Fibroblast of lung (primary cell): ENCODE data around the gene ERICH6. TPM values are rescaled to one million over a fixed set of nuclear protein-coding genes. Genes with fewer than 3 reads are reported as not detected.

Source experiments
- DNase-seq, 2 donors: peaks; one replicate each; pipeline versions ENCODE4 v3.0.0 to v3.0.0-alpha.2; 2010; ENCODE audit warnings: low read depth in 2 of 2
- H2AFZ ChIP-seq: 2 replicates; pipeline ENCODE4 v1.5.1; 2012; ENCODE audit warnings: low read length, control low read depth, inconsistent platforms
- H3K27ac ChIP-seq: 2 replicates; pipeline ENCODE4 v1.5.1; 2011; ENCODE audit warnings: low read length, control low read depth; ENCODE audit not compliant: insufficient read depth
- H3K27me3 ChIP-seq: 2 replicates; pipeline ENCODE4 v1.5.1; 2011; ENCODE audit warnings: mild to moderate bottlenecking, low read length; ENCODE audit not compliant: control insufficient read depth, insufficient read depth
- H3K36me3 ChIP-seq: 2 replicates; pipeline ENCODE4 v1.5.1; 2011; ENCODE audit warnings: low read length; ENCODE audit not compliant: control insufficient read depth, insufficient read depth
- H3K4me1 ChIP-seq: 2 replicates; pipeline ENCODE4 v1.5.1; 2011; ENCODE audit warnings: low read length; ENCODE audit not compliant: control insufficient read depth, insufficient read depth; ENCODE audit errors: extremely low read depth
- H3K4me2 ChIP-seq: 2 replicates; pipeline ENCODE4 v1.5.1; 2011; ENCODE audit warnings: low read length, control low read depth; ENCODE audit not compliant: insufficient read depth; ENCODE audit errors: extremely low read depth
- H3K4me3 ChIP-seq, 4 experiments: fragments of 200-600 bp in 1 of 4; sonication (generic) in 1 of 4; replicated peaks in 1 of 4; 2 replicates each; pipeline ENCODE4 v1.5.1; 2011 to 2016; ENCODE audit warnings: low read length in 4 of 4, low read depth in 3 of 4, mild to moderate bottlenecking in 3 of 4, control low read depth in 2 of 4, inconsistent platforms in 1 of 4, mixed read lengths in 1 of 4; ENCODE audit not compliant: insufficient read depth in 1 of 4; ENCODE audit errors: control extremely low read depth in 1 of 4
- H3K79me2 ChIP-seq: 2 replicates; pipeline ENCODE4 v1.5.1; 2012; ENCODE audit warnings: mild to moderate bottlenecking, low read length, inconsistent platforms; ENCODE audit not compliant: control insufficient read depth, insufficient read depth
- H3K9ac ChIP-seq: 2 replicates; pipeline ENCODE4 v1.5.1; 2011; ENCODE audit warnings: mild to moderate bottlenecking, low read length, control low read depth; ENCODE audit not compliant: insufficient read depth
- H3K9me3 ChIP-seq: 2 replicates; pipeline ENCODE4 v1.5.1; 2012; ENCODE audit warnings: low read depth, low read length; ENCODE audit not compliant: control insufficient read depth, insufficient read depth
- H4K20me1 ChIP-seq: 2 replicates; pipeline ENCODE4 v1.5.1; 2011; ENCODE audit warnings: low read length; ENCODE audit not compliant: control insufficient read depth, insufficient read depth; ENCODE audit errors: extremely low read depth
- CTCF ChIP-seq, 2 donors: IDR thresholded peaks in 1 of 2; conservative IDR thresholded peaks in 1 of 2; 1 replicate in 1 of 2; 2 replicates in 1 of 2; pipeline ENCODE4 v1.5.1; 2011 to 2012; ENCODE audit warnings: low read length in 2 of 2, control low read depth in 1 of 2, inconsistent platforms in 1 of 2, low read depth in 1 of 2, mild to moderate bottlenecking in 1 of 2
- EZH2 ChIP-seq: IDR thresholded peaks from 2 replicates; pipeline ENCODE4 v1.5.1; 2012; ENCODE audit warnings: low read length, control low read depth, mild to moderate bottlenecking; ENCODE audit errors: missing control alignments
- polyA plus RNA-seq, 2 donors: library from polyadenylated mRNA; depleted of rRNA in 1 of 2; stranded (reverse) in 1 of 2; unstranded in 1 of 2; fragments of >200 nt; gene quantifications; 2 replicates each; pipeline ENCODE4 v1.2.1, GENCODE V29; 2011 to 2012; ENCODE audit warnings: missing spikeins in 1 of 2
- total RNA-seq: library from RNA; depleted of rRNA; stranded (reverse); fragments of >200 nt; gene quantifications from 2 replicates; pipeline ENCODE4 v1.2.1, GENCODE V29; 2014

ERICH6 gene
- total and polyA plus RNA-seq, 2 donors (not counting 1 experiment from before 2014, with no cell fraction given): under 0.01 TPM; not detected in 1

GRCh38 chr3:150656316-150656715 is 47.4 kb downstream of the ERICH6 start:
- no peaks in the 10 kb centered on the region for H3K36me3 ChIP-seq
- no peak overlapping the region for H3K9ac ChIP-seq
- no peaks in the 10 kb centered on the region for H3K79me2 ChIP-seq
- no peak overlapping the region for H3K4me3 ChIP-seq
- no peaks in the 10 kb centered on the region for H3K4me1 ChIP-seq
- no peak overlapping the region for H3K4me2 ChIP-seq
- no peak for TF ChIP-seq CTCF (conservative IDR thresholded peaks at IDR 0.05 in 1 of 2, IDR thresholded peaks at IDR 0.05 in 1 of 2; ENCODE audit: low read depth in 1 of 2, low read length in 2 of 2)
- no peak for TF ChIP-seq EZH2
- H4K20me1 ChIP-seq: no peaks in the 10 kb centered on the region
- no peak overlapping the region for H3K27ac ChIP-seq
- no peak overlapping the region for H2AFZ ChIP-seq
- H3K9me3 ChIP-seq: no peaks in the 10 kb centered on the region
- no peaks in the 10 kb centered on the region for H3K27me3 ChIP-seq
- DNase-seq: no peak

GRCh38 chr3:150653110-150653561 is 50.6 kb downstream of the ERICH6 start:
- no peak for DNase-seq
- TF ChIP-seq CTCF (conservative IDR thresholded peaks at IDR 0.05 in 1 of 2, IDR thresholded peaks at IDR 0.05 in 1 of 2; ENCODE audit: low read depth in 1 of 2, low read length in 2 of 2) (no peak), EZH2 (no peak)
- H2AFZ ChIP-seq: no peak overlapping the region
- H3K27ac ChIP-seq: no peak overlapping the region
- H3K9ac ChIP-seq: no peak overlapping the region
- H3K4me3 ChIP-seq: no peak overlapping the region
- H3K79me2 ChIP-seq: no peaks in the 10 kb centered on the region
- H3K4me2 ChIP-seq: no peak overlapping the region
- H3K4me1 ChIP-seq: no peaks in the 10 kb centered on the region
- no peaks in the 10 kb centered on the region for H3K36me3 ChIP-seq
- H3K9me3 ChIP-seq: no peaks in the 10 kb centered on the region
- no peaks in the 10 kb centered on the region for H4K20me1 ChIP-seq
- H3K27me3 ChIP-seq: no peaks in the 10 kb centered on the region

GRCh38 chr3:150640256-150640655 is 63.5 kb downstream of the ERICH6 start:
- Histone ChIP-seq H3K4me2 (no peak overlapping the region), H3K79me2 (no peaks in the 10 kb centered on the region)

More at GRCh38 chr3:150640256-150640655, 63.5 kb downstream of the ERICH6 start:
- Histone ChIP-seq H3K9ac (no peak overlapping the region), H3K27me3 (no peaks in the 10 kb centered on the region), H3K9me3 (no peaks in the 10 kb centered on the region), H2AFZ (no peak overlapping the region), H3K4me1 (no peaks in the 10 kb centered on the region), H3K4me3 (no peak overlapping the region), H4K20me1 (no peaks in the 10 kb centered on the region), H3K27ac (no peak overlapping the region), H3K36me3 (no peaks in the 10 kb centered on the region)
- TF ChIP-seq CTCF (conservative IDR thresholded peaks at IDR 0.05 in 1 of 2, IDR thresholded peaks at IDR 0.05 in 1 of 2; ENCODE audit: low read depth in 1 of 2, low read length in 2 of 2): no peak
- no peak for TF ChIP-seq EZH2
- DNase-seq: no peak
